ENCODE results near the gene TMEM266.
"Not testable (repeated sequence)": the region's sequence is repeated elsewhere in the genome, so short reads cannot be mapped to it uniquely, and the experiment has no call there.

TMEM266 gene

GRCh38 chr15:76059320-76060117 lies at the start of gene TMEM266:
TMEM266 (plus strand) TSS chr15:76059985; CDS start chr15:76134264, 74,279 bp downstream.
- in situ Hi-C loops (cut with MboI; ENCODE audit: low sequenced_read_pairs), result loop anchor here (10.0 kb wide), 1 partner anchor 85 kb away; no protein-coding TSS in a partner anchor

GRCh38 chr15:76010613-76011012 lies 49.2 kb upstream of the TMEM266 start:
- in situ Hi-C loops (cut with MboI; ENCODE audit: low sequenced_read_pairs), result no loop called here

GRCh38 chr15:76011627-76012551 lies 47.9 kb upstream of the TMEM266 start, which contains the start of gene NRG4:
NRG4 (minus strand) TSS chr15:76012424; CDS start chr15:76011230, 1,194 bp downstream.
- in situ Hi-C loops (cut with MboI; ENCODE audit: low sequenced_read_pairs), result no loop called here

GRCh38 chr15:76013470-76013869 lies 46.3 kb upstream of the TMEM266 start:
- in situ Hi-C loops (cut with MboI; ENCODE audit: low sequenced_read_pairs), result not testable (repeated sequence)

- in situ Hi-C loops (cut with MboI; ENCODE audit: low sequenced_read_pairs), result no loop called here
Observed at GRCh38 chr15:76024021-76024768, 35.6 kb upstream of the TMEM266 start.

- in situ Hi-C loops (cut with MboI; ENCODE audit: low sequenced_read_pairs), result no loop called here
Observed at GRCh38 chr15:76032046-76032445, 27.7 kb upstream of the TMEM266 start.

- in situ Hi-C loops (cut with MboI; ENCODE audit: low sequenced_read_pairs), result no loop called here
Observed at GRCh38 chr15:76033438-76033837, 26.3 kb upstream of the TMEM266 start.

GRCh38 chr15:76034111-76034510 lies 25.7 kb upstream of the TMEM266 start:
- in situ Hi-C loops (cut with MboI; ENCODE audit: low sequenced_read_pairs), result no loop called here

- in situ Hi-C loops (cut with MboI; ENCODE audit: low sequenced_read_pairs), result no loop called here
Observed at GRCh38 chr15:76035593-76035992, 24.2 kb upstream of the TMEM266 start.

- in situ Hi-C loops (cut with MboI; ENCODE audit: low sequenced_read_pairs), result no loop called here
Observed at GRCh38 chr15:76038512-76038911, 21.3 kb upstream of the TMEM266 start.

- in situ Hi-C loops (cut with MboI; ENCODE audit: low sequenced_read_pairs), result loop anchor here (10.0 kb wide), 1 partner anchor 91 kb away; no protein-coding TSS in a partner anchor
Observed at GRCh38 chr15:76054201-76054600, 5.6 kb upstream of the TMEM266 start.

- in situ Hi-C loops (cut with MboI; ENCODE audit: low sequenced_read_pairs), result loop anchor here (10.0 kb wide), 1 partner anchor 88 kb away; no protein-coding TSS in a partner anchor
Observed at GRCh38 chr15:76056931-76057330, 2.9 kb upstream of the TMEM266 start.

GRCh38 chr15:76057332-76058000 lies 2.3 kb upstream of the TMEM266 start:
- in situ Hi-C loops (cut with MboI; ENCODE audit: low sequenced_read_pairs), result loop anchor here (10.0 kb wide), 1 partner anchor 87 kb away; no protein-coding TSS in a partner anchor

GRCh38 chr15:76058714-76059319 lies 968 bp upstream of the TMEM266 start:
- in situ Hi-C loops (cut with MboI; ENCODE audit: low sequenced_read_pairs), result loop anchor here (10.0 kb wide), 1 partner anchor 86 kb away; no protein-coding TSS in a partner anchor

- in situ Hi-C loops (cut with MboI; ENCODE audit: low sequenced_read_pairs), result no loop called here
Observed at GRCh38 chr15:76060118-76060989, 569 bp downstream of the TMEM266 start.

- in situ Hi-C loops (cut with MboI; ENCODE audit: low sequenced_read_pairs), result no loop called here
Observed at GRCh38 chr15:76061700-76062099, 1.9 kb downstream of the TMEM266 start.

GRCh38 chr15:76062286-76062685 lies 2.5 kb downstream of the TMEM266 start:
- in situ Hi-C loops (cut with MboI; ENCODE audit: low sequenced_read_pairs), result no loop called here

- in situ Hi-C loops (cut with MboI; ENCODE audit: low sequenced_read_pairs), result no loop called here
Observed at GRCh38 chr15:76064375-76064774, 4.6 kb downstream of the TMEM266 start.

- in situ Hi-C loops (cut with MboI; ENCODE audit: low sequenced_read_pairs), result no loop called here
Observed at GRCh38 chr15:76065245-76065644, 5.5 kb downstream of the TMEM266 start.

Data from HL-60/S4 (cell line).